Measurements from ENCODE around the gene ZNF420.
A peak's percentile ranks its signal among the peaks of the same experiment; 100 is the strongest.

ZNF420 gene

GRCh38 chr19:37077934-37078716 is at the start of gene ZNF420:
Gene ZNF420, plus strand, starts transcription at chr19:37078433. Its CDS starts 10,686 bp downstream, at chr19:37089119.
- CTCF ChIA-PET = interaction anchor here (0.6 to 1.5 kb wide), 3 partner anchors 9 to 1325 kb away, joined by 3 to 4 read pairs (median 4); partner anchors contain the start of gene FAM98C
- peaks cover 19 to 27% of the 10 kb centered on the region in 2 experiments for H3K36me3 ChIP-seq (ENCODE audit: control insufficient read depth in 2 of 2, insufficient read depth in 1 of 2, low read length in 2 of 2)
- peak within 1 kb of the TSS; percentile 73 for H3K4me3 ChIP-seq (ENCODE audit: low read depth, low read length)
- peaks cover 7% of the 10 kb centered on the region; the same call in 1 of the 2 replicates for H3K4me1 ChIP-seq (ENCODE audit: control insufficient read depth, insufficient read depth, low read length)
- POLR2A ChIA-PET = interaction anchor here (0.5 to 1.8 kb wide), 31 partner anchors 8 to 1551 kb away, joined by 3 to 12 read pairs (median 5); partner anchors contain the start of genes POLR2I, SPINT2, TBCB and ZFP14
- H3K27ac ChIP-seq (ENCODE audit: extremely low read depth, low read depth, low read length) = peak within 1 kb of the TSS; percentile 57
- peaks cover 7% of the 10 kb centered on the region for H3K9me3 ChIP-seq (ENCODE audit: control insufficient read depth, insufficient read depth, low read depth, low read length)
- peak; percentile 77 for TF ChIP-seq KLF16 (tag by site-specific recombination; IDR thresholded peaks at IDR 0.05)
- peak; percentile 75; the same call in 1 of the 2 replicates for TF ChIP-seq TRIM28 (IDR thresholded peaks at IDR 0.05; ENCODE audit: borderline replicate concordance, low read length)
- TF ChIP-seq GLIS1 (tag by site-specific recombination; IDR thresholded peaks at IDR 0.05) = peak; percentile 79
- peak; percentile 62 for TF ChIP-seq ZNF629 (tag by site-specific recombination; IDR thresholded peaks at IDR 0.05)
- peak; percentile 90; the same call in 1 of the 2 replicates for TF ChIP-seq ZBTB48 (tag by site-specific recombination; IDR thresholded peaks at IDR 0.05)
- peak; percentile 85; the same call in 1 of the 2 replicates for TF ChIP-seq ZNF416 (tag by site-specific recombination; IDR thresholded peaks at IDR 0.05)
- TF ChIP-seq ZNF645 (tag by site-specific recombination; IDR thresholded peaks at IDR 0.05) = 0 out of 2 replicates have a peak, but pooled peaks have one; percentile 64
- TF ChIP-seq ZNF2 (tag by site-specific recombination; IDR thresholded peaks at IDR 0.05) = peak; percentile 15; the same call in 1 of the 2 replicates
- TF ChIP-seq ZNF600 (tag by site-specific recombination; IDR thresholded peaks at IDR 0.05) = peak; percentile 87
- TF ChIP-seq ZNF707 (tag by site-specific recombination; IDR thresholded peaks at IDR 0.05) = no peak
- peak; percentile 95 for TF ChIP-seq SP3 (tag by site-specific recombination; IDR thresholded peaks at IDR 0.05)
- TF ChIP-seq SP7 (tag by site-specific recombination; IDR thresholded peaks at IDR 0.05) = peak; percentile 64
- TF ChIP-seq ZNF518A (tag by site-specific recombination; conservative IDR thresholded peaks at IDR 0.05; ENCODE audit: low read depth) = peak; percentile 75
- TF ChIP-seq ZNF146 (tag by site-specific recombination; IDR thresholded peaks at IDR 0.05) = peak; percentile 21; the same call in 1 of the 2 replicates
- TF ChIP-seq REPIN1 (tag by site-specific recombination; IDR thresholded peaks at IDR 0.05; ENCODE audit: low read depth) = peak; percentile 94
- peak; percentile 76; the same call in 1 of the 2 replicates for TF ChIP-seq ZNF558 (tag by site-specific recombination; IDR thresholded peaks at IDR 0.05)
- no peak for TF ChIP-seq ZNF366 (tag by site-specific recombination; conservative IDR thresholded peaks at IDR 0.05)
- TF ChIP-seq ZNF335 (tag by site-specific recombination; conservative IDR thresholded peaks at IDR 0.05) = peak; percentile 100
- TF ChIP-seq ZNF114 (tag by site-specific recombination; IDR thresholded peaks at IDR 0.05) = no peak
- TF ChIP-seq KLF9 (tag by site-specific recombination; IDR thresholded peaks at IDR 0.05; ENCODE audit: low read depth) = peak; percentile 65
- TF ChIP-seq SP2 (tag by site-specific recombination; IDR thresholded peaks at IDR 0.05) = peak; percentile 99
- TF ChIP-seq ZNF155 (tag by site-specific recombination; IDR thresholded peaks at IDR 0.05) = peak; percentile 5; the same call in 1 of the 2 replicates
- peak; percentile 71; the same call in 1 of the 2 replicates for TF ChIP-seq ZNF394 (tag by site-specific recombination; IDR thresholded peaks at IDR 0.05; ENCODE audit: borderline replicate concordance)
- no peak for TF ChIP-seq SETDB1 (IDR thresholded peaks at IDR 0.05; ENCODE audit: insufficient read length, low read length)
- no peak for TF ChIP-seq ZNF837 (tag by site-specific recombination; IDR thresholded peaks at IDR 0.05)
- TF ChIP-seq ZFP69B (tag by site-specific recombination; IDR thresholded peaks at IDR 0.05) = peak; percentile 99
- no peak for TF ChIP-seq ZNF140 (tag by site-specific recombination; IDR thresholded peaks at IDR 0.05)
- TF ChIP-seq BCL11A (tag by site-specific recombination; IDR thresholded peaks at IDR 0.05; ENCODE audit: low read depth) = no peak
- no peak for TF ChIP-seq ZNF639 (tag by site-specific recombination; IDR thresholded peaks at IDR 0.05)
- TF ChIP-seq ZBTB26 (tag by site-specific recombination; optimal IDR thresholded peaks at IDR 0.05) = peak; percentile 92
